D721Med (cell line): ENCODE measurements around the gene DDX4.

ENCODE experiments used
- DNase-seq: peaks from one replicate; pipeline ENCODE4 v3.0.0; 2011; ENCODE audit warnings: low spot score; ENCODE audit not compliant: insufficient read length
- FAIRE-seq: peaks from 2 replicates; lab custom pipeline; 2011; peaks lifted over from hg19 to GRCh38; lab: Jason Lieb, UNC
- CTCF ChIP-seq: IDR thresholded peaks from 2 replicates; pipeline ENCODE4 v1.5.1; 2012; ENCODE audit warnings: mild to moderate bottlenecking, control low read depth; ENCODE audit not compliant: insufficient read depth; ENCODE audit errors: missing control alignments

DDX4 gene

GRCh38 chr5:55724281-55724680 lies 13.6 kb upstream of the DDX4 start:
- FAIRE-seq (no peak), DNase-seq (no peak)
- TF ChIP-seq CTCF, result no peak

GRCh38 chr5:55731848-55732247 lies 6.0 kb upstream of the DDX4 start:
- FAIRE-seq (no peak), DNase-seq (no peak)
- no peak for TF ChIP-seq CTCF

GRCh38 chr5:55732585-55732984 lies 5.3 kb upstream of the DDX4 start:
- FAIRE-seq (no peak), DNase-seq (no peak)
- no peak for TF ChIP-seq CTCF

GRCh38 chr5:55734658-55735057 lies 3.2 kb upstream of the DDX4 start:
- TF ChIP-seq CTCF, result no peak
- DNase-seq, result no peak
- no peak for FAIRE-seq

GRCh38 chr5:55742778-55743177 lies 4.9 kb downstream of the DDX4 start:
- DNase-seq, result no peak
- TF ChIP-seq CTCF, result no peak
- FAIRE-seq, result no peak

GRCh38 chr5:55747778-55748318 lies 10.0 kb downstream of the DDX4 start:
- FAIRE-seq (no peak), DNase-seq (no peak)
- no peak for TF ChIP-seq CTCF

GRCh38 chr5:55749387-55749786 lies 11.5 kb downstream of the DDX4 start:
- DNase-seq (no peak), FAIRE-seq (no peak)
- no peak for TF ChIP-seq CTCF
